Stimulated activated naive CD4-positive, alpha-beta T cell (primary cell): ENCODE measurements around the gene FOXP1.

Experiments used
- DNase-seq, 6 experiments: peaks; one replicate each; lab custom pipeline; 2025; lab: John Stamatoyannopoulos, UW

FOXP1 gene

DNA sequence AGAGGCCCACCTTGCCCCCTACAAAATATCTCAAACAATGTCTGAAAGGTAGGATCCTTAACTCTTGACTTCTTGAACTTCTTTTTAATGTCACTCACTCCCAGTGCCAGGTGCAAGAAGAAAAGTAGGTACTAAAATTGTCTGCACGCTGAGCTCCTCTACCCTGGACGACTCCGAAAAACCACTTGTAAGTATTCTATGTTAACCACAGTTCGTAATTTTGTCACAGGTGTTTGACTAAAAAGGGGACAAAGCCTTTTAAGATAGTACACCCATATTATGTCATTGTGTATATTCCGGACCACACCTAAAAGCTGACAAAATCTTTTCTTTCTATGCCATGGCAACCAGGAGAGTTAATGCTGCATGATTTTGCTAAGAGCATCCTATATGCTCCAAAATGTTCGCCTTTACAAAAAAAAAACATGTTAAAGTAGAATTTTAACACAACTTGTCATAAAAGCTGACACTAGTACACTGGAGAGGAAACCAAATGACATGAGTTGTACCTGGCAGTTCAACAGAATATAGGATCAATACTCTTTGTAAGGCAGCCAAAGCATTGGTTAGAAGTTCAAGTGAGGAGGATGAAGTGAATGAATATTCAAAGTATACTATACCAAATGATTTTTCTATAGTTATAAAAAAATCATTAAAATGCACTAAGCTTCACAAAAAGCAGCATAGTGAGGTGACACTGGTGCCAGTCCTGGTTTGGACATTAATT is 210.5 kb downstream of the FOXP1 start:
- DNase-seq, result peak; percentile 8 to 92 (median 56)

DNA sequence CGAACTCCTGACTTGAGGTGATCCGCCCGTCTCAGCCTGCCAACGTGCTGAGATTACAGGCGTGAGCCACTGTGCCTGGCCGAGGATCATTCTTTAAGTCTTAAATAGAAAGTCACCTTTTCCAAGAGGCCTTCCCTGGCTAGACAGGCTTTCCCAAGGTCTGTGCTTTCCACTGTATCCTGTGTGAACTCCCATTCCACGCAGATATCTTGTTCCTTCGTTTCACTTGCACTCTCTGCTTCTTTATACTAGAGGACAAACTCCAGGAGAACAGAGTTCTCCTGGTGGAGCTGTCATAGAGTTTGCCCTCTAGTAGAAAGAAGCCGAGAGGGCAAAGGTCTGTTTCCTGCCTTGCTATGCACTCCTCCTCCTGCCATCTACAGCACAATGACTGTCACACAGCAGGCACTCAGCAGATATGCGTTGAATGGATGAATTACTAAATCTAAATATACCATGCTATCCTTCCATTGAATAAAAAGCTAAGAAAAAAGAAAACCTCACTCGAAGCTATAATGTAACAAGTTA is 211.2 kb downstream of the FOXP1 start:
- peak in 1 of 6 experiments; percentile 43 for DNase-seq

DNA sequence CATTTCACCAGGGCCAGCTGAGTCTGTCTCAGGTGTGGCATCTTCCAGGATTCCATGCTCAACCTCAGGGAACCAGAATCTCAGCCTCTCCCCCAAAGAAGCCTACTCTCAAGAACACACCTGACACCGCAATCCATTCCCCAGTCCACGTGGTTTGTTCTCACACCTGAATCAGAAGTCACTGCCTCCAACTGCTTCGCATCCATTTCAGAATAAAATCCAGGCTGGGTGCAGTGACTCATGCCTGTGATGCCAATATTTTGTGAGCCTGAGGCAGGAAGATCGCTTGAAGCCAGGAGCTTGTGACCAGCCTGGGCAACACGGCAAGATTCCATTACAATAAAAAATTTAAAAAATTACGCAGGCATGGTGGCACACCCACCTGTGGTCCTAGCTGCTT is 212.2 kb downstream of the FOXP1 start:
- no peak for DNase-seq

DNA sequence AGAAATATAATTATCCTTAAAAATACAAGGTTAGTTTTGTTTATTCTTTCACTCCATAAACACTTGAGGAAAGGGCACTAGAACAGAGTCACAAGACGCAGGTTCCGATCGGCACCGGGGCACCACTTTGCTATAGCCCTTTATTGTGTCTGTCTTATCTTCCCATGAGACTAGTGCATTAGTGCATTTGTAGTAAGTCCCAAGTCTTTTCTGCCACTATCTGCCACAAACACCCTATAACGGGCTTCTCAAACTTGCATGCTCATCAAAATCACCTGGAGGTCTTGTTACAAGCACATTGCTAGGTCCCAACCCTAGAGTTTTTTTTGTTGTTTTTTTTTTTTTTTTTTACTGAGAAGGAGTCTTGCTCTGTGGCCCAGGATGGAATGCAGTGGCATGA is 213.1 kb downstream of the FOXP1 start:
- DNase-seq, result no peak

DNA sequence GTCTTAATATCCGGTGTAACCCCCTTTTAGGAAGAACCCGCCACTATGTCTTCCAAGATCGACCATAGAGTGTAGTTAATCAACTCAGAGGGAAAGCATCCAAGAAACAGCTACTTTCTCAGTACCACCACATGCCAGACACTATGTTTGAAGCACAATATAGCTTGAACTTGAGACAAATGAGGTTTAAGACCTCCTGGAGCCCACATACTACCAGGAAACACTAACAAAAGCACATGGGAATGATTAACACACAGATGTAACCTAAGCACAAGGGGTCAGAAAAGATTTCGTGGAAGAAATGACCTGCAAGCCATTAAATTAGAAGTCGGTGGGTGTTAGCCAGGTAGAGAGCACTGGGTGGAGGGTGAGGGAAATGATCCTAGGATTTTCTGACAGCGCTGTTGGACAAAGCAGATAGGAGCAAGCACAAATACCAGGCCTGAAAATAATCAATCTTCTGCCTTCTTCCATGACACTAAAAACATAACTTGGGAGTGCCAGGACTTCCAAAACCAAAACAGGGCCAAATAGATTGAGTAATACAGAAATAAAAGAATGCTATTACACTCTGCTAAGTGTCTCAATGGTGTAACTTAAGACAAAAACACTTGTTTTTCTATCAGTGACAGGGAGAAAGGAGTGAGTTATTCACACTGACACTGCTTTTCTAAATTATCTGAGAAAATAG is 213.7 kb downstream of the FOXP1 start:
- no peak for DNase-seq

DNA sequence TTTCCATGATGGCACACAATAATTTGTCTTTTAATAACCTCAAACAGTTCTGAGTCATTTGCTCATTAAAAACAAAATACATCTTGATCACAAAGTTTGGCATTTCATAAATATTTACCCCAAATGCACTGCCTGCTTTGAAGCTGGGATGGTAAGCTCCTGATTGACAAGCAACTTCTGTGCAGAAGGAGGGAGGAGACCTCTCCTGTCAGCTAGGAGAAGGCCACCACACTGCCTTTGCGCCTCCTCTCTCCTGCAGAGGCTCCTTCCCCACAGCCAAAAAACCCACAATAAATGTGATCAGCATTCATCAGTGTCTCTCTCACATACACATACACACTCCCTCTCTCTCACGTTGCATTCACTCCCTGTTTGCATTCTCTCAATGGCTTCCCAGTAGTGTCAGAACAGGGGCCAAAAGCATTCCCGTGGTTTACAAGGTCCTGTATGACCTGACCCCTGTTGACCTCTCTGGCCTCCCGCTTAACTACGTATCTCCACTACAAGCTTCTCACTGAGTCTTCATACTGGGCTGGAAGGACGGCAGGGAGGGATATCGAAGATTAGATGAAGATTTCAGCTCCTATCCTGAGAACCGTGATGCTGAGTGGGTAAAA is 216.4 kb downstream of the FOXP1 start:
- no peak for DNase-seq

DNA sequence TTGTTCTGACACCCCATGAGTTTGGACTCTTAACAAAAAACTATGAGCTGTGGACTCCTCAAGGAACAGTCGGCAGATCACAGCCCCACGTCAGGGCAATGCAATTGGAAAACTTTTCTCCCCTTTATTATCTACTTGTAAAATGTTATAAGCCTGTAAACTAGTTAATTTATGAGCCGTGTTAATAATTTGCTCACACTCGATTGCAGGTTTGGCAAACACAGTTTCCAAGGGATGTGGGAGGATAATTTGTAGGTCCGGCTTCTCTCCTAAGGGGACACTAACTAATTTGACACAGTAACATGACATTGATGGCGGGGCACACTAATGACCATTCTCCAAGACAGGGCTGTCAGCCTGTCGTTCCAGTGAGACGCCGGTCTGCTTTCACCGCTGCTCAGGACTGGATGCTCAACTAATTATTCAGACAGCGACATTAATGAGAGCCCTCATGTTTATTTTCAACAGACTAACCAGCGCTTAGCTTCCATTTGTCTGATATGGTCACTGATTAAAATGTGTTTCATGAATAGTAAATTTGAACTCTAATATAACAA is 222.1 kb downstream of the FOXP1 start:
- no peak for DNase-seq

DNA sequence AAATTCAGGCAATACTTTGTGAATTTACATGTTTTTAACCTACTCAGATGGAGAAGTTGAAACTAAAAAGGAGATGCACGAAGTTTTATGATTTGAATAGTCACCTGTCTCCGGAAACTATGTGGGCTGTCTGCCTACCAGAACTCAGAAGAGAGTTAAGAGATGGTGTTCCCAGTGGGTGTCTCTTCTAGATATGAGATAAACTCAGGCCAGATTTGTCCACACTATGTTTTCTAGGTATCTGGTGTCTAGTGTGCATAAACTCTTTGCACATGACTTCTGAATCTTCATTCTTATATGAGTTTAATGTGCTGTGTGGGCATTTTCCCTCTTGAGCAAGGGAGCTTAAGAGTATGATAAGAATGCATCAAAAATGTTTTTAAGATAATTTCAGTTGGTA is 222.8 kb downstream of the FOXP1 start:
- DNase-seq, result peak in 2 of 6 experiments; percentile 18 to 54

DNA sequence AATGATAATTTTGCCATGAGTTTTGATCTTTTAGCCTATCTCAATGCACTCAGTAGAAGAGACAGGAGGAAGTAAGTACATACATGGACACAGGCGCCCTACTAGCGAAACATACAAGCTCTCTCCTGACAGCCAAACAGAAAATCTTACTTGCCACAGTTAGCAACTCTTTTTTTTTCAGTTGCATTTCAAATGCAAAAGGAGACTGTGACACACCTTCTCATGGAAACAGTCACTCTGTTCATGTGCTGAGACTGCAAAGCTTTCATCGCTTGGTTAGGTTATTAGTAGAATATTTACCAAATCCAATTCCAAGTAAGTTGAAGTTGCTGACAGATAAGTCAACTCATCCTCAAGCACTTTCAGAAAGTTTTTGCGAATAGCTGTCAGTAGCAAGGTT is 223.3 kb downstream of the FOXP1 start:
- peak in 1 of 6 experiments; percentile 11 for DNase-seq

DNA sequence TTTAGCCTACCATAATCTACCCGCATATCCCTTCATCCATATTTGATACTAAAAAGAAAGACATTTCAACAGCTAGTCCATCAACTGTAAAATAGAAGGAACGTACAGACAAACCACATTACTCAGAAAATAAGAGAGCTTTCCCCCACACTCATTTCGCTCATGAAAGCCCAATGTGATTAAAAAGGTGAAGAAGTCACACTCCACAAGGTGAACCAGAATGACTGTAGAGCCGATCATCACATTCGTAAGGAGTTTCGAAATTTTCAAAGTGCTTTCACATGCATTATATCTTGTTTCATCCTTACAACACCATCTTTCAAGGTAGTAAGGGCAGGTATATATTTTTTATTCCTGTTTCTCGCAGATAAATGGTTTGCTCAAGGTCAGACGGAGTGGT is 225.3 kb downstream of the FOXP1 start:
- no peak for DNase-seq

DNA sequence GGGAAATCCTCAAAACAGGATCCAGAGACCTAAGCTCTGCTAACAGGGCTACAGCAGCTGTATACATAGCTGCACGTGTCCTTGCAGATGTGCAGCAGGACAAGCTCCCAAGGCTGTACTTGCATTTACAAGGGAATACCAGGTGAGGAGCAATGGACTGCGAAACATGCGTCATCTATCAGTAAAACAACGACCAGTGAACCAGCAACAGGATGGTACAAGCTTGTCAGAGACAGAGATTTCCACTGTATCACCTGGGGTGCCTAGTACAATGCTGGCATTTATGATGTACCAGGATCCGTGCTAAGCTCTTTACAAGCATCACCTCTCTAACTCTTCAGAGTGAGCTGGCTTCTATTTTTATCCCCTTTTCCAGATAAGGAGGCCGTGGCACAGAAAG is 227.3 kb downstream of the FOXP1 start:
- DNase-seq, result no peak

DNA sequence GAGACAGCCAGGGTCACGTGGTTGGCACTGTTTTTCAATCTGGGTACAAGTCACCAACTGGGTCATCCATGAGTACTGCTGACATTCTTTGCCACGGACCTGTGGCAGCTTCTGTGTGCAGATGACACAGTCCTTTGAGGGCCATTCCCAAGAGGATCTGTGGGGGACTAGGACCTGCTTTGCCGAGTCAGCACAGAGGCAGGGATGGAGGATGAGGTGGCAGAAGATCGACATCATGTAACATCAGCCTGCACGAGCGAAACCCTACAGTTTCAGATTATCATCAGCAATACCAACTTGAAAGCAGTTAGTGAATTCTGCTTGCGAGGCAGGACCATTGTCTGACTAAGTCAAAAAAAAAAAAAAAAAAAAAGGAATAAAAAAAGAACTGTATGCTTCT is 227.7 kb downstream of the FOXP1 start:
- DNase-seq, result no peak

DNA sequence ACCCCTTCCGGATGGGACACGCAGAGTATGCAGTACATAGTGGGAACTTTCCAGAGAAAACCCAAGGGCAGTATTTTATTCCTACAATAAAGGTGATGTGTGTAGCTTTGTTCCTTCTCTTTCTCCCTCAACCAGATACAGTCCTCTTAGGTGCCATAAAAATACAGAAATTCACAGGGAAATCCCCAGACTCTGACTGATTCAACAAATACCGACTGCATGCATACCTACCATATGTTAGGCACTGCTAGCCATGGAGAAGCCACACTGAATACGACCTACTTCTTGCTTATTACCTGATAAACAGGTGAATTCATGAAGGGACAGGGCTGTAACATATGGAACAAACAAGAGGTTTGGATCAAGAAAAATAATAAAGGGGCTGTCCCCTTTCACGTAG is 228.5 kb downstream of the FOXP1 start:
- no peak for DNase-seq

DNA sequence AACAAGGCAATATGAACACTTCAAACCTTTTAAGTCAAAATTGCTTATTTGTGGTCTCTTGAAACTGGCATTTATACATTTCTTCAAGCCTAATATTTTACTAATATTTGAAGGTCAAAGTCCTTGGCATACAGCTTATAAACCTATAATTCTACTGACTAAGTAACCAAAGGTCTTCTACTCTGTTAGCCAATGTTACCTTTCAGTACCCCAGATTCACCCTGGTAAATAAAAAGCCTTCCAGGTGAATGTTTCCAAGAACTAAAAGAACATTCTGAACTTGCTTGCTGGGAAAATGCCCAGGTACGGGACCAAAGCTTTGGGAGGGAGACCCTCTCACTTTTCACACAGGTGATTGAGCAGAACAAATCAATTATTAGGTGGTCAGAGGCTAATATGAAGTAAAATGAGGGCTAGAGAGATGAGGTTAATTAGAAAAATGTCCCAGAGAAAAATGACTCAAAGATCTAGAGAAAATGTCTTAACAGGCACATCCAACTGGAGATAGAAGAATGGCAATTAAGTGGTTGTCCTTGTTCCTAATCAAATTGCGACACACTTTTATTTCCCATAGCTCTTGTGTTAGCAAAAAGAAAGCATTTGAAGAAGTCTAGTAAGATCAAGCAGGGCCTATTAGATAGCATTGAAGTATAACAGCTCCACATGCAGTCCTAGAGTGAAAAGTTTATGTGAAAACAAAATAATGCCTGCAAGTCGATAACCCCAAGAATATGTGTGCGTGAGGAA is 232.0 kb downstream of the FOXP1 start:
- DNase-seq, result no peak

DNA sequence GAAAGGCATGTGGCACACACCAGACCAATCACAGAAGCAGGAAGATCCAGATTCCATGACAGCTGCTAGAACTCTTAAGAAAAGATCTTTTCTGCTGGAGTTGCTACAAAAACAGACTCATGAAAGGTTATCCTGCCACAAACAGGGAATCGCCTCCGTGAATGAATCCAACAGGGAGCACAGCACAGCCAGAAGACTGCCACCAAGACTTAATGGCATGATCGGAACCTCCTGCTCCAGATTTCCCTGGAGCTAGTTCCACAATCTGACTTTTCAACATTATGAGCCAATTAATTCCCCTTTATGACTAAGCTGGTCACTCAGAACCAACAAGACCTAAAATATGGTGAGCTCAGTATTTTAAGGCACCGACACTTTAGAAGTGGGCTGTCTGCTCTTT is 232.5 kb downstream of the FOXP1 start:
- no peak for DNase-seq

DNA sequence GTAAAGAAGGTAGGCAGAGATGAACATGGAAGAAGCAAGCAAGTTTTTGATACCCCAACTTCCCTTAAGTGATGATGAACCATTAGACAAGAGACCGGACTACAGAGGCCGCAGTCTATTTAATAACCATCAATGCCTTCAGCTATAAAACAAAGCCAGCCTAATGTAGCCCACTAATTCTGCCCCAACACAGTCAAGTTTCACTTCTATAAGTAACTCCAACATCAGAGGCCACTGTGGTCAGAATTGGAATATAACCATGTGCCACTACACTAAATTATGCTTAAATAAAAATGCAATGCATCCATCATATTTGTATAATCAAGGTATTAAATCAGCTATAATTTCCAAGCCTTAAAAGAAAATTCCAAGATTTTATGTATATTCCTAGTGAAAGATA is 234.7 kb downstream of the FOXP1 start:
- no peak for DNase-seq

DNA sequence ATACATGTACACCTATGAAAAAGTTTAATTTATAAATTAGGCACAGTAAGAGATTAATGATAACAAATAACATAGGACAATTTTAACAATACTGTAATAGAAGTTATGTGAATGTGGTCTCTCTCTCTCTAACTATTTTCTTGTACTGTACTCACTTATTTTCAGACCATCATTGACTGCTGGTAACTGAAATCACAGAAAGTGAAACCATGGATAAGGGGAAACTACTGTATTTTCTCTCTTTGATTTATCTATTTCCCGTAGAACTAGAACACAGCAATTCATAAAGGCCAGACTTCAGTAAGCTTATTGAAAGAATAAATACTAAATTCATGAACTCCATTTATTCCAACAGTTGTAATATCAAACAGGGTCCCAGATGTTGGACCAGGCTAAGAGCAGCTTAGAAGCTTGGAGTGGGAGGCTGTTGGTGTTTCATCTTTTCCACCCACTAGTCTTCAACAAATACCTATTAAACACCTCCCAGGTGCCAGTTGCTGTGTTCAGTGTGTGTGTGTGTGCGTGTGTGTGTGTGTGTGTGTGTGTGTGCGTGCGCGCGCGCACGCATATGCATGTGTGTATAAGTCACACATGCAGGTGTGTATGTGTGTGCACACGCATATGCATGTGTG is 235.4 kb downstream of the FOXP1 start:
- DNase-seq, result peak in 2 of 6 experiments; percentile 28 to 45

DNA sequence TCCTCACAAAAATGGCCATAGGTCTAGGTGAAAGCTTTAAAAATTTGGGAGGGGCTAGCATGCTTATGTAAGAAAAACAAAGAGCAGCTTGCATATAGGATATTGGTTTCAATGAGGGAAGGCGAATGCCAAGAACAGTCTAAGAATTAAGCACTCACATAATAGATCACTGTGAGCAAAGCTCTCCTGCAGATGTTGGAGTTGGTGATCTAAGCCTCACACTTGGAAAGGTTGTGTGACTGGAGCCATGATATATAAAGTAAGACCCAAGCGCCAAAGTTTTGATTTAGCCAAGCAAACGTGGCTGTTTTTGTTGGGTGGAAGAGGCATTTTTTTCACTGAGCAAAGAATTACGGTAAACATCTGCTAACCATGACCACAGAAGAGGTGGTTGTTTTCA is 237.5 kb downstream of the FOXP1 start:
- DNase-seq, result no peak

DNA sequence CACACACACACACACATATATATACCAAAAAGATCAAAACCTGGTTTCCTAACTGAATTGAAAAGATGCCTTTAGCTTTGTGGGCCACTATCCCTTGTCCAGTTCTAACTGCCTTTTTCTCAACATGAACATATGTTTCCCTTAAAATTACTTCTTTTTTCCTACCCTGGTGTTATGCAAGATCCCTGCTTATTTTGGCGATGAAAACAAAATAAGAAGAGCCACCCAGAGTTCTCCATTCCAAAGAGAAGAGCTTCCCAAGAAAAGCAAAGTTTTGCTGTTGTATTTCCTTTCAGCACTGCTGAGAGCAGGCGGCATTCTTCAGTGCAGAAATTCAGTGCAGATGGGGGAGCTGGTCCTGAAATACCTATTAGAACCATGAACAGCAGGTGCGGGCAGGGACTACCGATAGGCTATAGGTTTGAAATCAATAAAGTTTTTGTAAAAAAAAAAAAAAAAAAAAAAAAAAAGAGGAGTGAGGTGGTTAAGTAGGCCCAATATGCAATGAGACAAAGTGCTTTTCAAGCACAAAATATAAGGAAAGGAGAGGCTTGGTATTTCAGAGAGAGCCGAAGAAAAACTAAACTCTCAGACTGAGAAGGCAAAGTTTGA is 238.0 kb downstream of the FOXP1 start:
- DNase-seq, result peak in 1 of 6 experiments; percentile 42

DNA sequence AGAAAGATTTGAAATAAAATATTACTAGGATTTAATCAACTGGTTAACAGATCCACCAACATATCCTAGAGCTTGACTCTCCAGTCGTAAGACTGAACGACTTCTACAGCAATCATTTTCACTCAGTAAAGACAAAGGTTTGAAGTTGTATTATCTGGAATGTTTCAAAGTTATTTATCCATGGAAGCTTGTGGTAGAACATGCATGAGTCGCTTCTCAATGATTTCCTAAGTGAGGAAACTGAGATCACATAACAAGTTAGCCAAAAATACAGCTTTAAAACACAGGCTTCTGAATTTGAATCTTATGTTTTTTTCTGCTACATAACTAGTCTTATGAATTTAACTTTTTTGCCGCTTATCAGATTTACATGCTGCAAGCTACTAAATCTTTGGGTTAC is 241.8 kb downstream of the FOXP1 start:
- no peak for DNase-seq

DNA sequence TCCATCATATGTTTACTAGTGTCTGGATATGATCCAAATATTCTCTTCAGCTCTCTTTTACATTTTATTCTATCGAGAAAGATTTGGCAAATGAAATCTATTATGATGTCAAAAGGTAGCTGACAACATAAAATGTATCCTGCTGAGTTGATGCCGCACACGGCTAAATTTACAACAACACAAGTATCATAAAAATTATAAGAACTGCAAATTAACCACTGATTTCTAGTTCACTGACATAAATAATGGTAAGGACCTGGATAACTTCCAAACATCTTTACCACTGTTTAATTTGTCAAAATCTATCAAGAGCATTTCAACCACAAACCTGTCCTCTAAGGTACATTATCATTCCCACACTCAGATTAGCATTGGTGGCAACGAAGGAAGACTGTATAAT is 244.5 kb downstream of the FOXP1 start:
- no peak for DNase-seq
